NCI-H2081 treated with DMSO at 0.1 percent for 48 hours (cell line): Measurements from ENCODE around the gene LIX1.
"Not testable (repeated sequence)": the region's sequence is repeated elsewhere in the genome, so short reads cannot be mapped to it uniquely, and the experiment has no call there.

Experiments used
- DNase-seq: peaks from one replicate; lab custom pipeline; 2025; lab: John Stamatoyannopoulos, UW

LIX1 gene

DNA sequence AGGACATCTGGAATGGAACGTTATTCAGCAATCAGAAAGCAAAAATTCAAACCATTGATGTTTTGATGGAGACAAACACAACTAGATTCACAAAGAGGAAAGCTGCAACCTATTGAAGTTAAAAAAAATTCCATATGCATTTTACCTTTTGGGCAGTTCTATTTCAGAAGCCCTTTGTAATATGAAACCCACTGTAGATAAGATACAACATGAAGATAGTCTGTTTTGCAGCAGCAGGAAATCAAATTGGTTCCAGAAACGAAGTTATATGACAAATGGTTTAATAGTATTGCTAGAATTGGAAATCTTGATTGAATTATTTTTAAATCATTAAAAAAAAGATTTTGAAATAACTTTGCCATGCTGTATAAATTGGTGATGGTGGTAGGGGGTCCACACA is 872 bp downstream of the LIX1 start:
- DNase-seq: no peak

DNA sequence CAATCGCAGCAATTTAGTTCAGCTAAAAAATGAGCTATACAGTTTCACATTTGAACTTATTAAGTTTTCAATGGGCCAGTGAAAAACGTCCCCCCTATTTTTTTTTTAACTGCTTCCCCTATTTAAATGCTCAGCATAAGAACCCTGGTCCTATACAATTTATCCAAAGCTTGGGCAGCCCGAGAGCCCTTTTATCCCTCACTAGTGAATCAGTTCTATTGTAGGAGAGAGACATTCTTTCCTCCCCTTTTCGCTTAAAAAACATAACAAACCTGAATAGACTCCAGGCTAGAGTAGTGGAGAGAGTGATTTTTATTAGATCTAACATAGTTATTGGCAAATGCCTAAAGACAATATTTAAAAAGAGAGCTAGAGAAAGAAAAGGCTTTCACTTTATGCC is 1.4 kb downstream of the LIX1 start:
- DNase-seq: no peak

- not testable (repeated sequence) for DNase-seq
Measured at GRCh38 chr5:97140250-97140649, 2.2 kb downstream of the LIX1 start.

DNA sequence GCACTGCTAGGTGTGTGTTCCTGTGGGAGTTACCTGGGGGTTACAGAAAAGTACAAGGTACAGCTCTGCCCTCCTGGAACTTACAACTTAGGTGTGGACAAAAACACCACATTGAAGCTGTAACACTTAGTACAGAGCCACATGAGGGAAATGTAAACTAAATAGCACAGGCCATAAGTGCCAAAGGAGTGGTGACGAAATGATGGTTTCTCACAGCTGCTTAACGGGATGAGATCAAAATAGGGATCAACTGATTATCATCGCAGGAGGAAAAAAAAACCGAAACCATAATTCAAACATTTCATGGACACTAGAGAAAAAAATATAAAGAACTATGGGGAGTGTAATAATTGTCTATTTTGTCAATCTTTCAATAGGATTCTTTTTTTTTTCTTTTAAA is 5.9 kb downstream of the LIX1 start:
- no peak for DNase-seq

GRCh38 chr5:97135868-97136267 is 6.5 kb downstream of the LIX1 start:
- no peak for DNase-seq

GRCh38 chr5:97134634-97135033 is 7.8 kb downstream of the LIX1 start:
- DNase-seq: no peak

- no peak for DNase-seq
Measured at GRCh38 chr5:97133101-97133500, 9.3 kb downstream of the LIX1 start.

DNA sequence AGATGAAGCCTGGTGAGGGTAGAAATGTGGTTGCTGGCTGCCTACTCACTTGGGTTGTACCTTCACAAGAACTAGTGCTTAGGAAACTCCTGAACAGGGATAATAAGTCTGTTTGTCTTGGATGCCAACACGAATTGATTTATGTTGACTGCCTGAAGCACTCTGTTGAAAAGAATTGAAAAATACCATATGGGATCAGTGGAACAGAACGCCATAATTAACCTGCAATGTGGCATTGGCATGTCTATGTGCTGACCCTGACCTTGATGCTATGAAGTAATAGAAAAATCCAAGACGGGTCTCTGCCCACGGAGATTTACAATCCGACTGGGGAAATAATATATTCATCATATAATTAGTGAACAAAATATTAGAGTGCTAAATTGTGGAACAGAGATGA is 10.5 kb downstream of the LIX1 start:
- DNase-seq: no peak

- DNase-seq: no peak
Measured at GRCh38 chr5:97131139-97131710, 11.2 kb downstream of the LIX1 start.

DNA sequence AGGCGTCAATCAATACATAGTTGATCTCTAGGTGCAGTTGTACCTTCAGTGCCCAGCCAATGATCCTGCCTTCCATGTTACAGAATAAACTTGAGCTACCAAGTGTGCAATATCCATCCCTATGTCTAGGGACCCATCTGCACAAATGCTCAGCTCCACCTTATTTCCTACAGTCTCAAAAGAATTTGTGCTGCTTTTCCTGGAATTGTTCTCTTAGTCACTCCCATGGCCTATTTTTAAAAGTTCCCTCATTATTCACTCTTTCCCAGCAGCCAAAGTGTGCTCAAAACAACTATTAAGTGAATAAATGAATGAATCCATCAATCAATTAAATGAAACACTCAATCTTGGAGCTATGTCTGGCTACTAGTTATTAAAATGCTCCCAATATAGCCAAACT is 14.7 kb downstream of the LIX1 start:
- DNase-seq: no peak

DNA sequence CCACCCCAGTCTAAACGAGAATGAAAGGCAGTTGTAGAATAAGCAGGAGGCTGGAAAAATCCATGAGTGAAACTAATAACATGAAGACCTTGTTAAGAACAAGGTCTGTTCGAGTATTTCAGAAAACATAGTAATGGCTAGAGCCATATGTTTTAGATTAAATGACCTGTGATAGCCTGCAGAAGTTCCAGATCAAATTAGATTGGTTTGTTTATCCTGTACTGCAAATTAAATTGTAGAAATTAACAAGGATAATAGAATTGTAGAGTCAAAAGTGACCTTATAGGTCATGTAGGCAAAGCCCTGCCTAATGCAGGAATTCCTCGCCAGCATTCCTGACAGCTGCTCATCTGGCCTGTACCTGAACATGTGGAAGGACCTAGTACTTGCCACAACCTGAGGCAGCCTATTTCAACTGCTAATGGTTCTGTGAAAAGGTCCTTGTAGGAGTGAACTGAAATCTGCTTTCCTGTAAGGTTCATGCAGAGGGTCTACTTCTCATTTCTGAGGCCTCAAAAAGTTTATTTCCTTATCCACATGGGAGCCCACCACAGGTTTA is 17.2 kb downstream of the LIX1 start:
- DNase-seq: no peak

DNA sequence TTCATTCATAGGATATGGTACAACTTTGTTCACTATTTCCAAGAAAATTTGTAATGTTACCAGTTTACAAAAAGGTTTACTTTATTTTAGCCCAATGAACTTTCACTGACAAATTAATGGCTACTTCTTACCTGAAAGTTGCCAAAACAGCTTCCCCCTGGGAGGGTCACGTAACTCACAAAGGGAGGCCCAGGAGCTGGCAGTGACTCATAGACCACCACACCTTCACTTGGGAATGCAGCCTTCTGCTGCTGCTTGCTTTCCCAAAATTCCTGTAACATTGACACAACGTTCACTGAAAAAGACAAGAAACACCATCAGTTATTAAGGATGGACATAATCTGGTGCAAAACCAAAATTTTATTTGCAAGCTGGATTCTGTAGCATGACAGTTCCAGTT is 18.1 kb downstream of the LIX1 start:
- no peak for DNase-seq

DNA sequence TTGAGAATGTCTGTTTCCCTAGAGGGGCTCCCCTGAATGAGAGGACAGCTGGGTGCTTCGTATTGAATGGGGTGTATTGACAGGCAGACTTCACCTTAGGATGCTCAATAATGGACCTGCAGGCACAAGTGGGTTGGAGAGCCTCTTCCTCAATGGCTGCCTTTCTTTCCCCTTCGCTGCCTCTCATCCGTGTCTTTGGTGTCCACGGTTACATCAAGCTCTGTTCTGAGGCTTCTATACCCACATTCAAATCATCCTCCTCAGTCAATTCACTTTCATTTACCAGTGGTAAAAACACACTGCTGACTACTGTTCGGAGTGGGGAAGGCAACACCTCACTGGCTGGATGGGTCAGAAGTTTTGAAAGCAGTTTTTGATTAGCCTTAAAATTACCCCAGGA is 20.6 kb downstream of the LIX1 start:
- DNase-seq: no peak

GRCh38 chr5:97120195-97120594 is 22.2 kb downstream of the LIX1 start:
- DNase-seq: no peak

DNA sequence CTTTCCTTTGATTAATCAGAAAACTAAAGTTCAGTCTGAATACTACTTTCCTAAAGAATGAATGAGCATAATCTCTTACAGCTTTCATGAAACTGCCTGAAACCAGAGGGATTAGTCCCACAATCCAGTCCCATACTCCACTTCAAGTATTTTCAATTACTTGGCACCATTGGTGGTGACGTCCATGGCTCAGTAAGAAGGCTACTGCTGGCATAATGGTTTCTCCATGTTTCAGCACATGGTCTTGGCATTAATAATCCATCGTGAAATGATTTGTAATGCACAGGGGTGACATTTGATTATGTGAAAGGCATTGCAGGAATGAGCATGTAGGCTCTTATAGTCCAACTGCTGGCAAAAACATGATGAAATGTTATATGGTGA is 23.4 kb downstream of the LIX1 start:
- DNase-seq: no peak

- no peak for DNase-seq
Measured at GRCh38 chr5:97118261-97119006, 24.0 kb downstream of the LIX1 start.

- no peak for DNase-seq
Measured at GRCh38 chr5:97115932-97116331, 26.5 kb downstream of the LIX1 start.

GRCh38 chr5:97112230-97112629 is 30.2 kb downstream of the LIX1 start:
- DNase-seq: no peak

DNA sequence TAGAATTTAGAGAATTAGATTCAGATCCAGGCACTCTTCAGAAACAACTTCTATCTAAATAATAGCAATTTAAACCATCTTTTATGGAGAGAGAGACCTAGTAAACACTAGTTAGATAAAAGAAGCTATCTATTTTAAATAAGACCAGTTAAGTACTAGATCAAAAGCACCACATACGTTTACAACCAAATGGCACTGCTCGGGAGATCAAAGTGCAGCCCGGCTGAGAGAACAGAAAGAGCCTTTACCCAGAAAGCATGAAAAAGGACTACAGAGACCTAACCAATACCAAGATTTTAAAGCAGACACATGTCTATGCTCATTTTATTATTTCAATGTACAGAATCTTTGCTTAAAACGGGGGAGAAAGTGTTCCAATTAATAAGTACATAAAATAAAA is 30.8 kb downstream of the LIX1 start:
- DNase-seq: no peak

- no peak for DNase-seq
Measured at GRCh38 chr5:97111004-97111403, 31.4 kb downstream of the LIX1 start.

DNA sequence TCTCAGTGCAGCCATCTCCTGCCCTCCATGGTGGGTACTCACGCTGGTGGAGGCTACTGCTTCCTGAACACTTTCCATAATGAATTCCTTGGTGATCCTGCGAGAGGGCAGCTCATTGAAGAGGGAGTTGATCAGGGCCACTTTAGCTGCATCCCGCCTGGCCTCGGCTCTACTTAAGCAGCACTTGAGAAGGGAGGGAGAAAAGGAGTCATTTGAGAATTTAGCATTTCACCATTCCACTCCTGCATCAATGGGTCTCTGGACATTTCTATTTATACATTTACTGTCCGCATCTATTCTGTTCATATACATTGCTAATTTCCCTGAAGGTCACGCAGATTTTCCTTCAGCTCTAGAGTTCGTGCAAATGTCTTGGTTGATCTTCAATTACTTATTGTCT is 35.1 kb downstream of the LIX1 start:
- DNase-seq: no peak

DNA sequence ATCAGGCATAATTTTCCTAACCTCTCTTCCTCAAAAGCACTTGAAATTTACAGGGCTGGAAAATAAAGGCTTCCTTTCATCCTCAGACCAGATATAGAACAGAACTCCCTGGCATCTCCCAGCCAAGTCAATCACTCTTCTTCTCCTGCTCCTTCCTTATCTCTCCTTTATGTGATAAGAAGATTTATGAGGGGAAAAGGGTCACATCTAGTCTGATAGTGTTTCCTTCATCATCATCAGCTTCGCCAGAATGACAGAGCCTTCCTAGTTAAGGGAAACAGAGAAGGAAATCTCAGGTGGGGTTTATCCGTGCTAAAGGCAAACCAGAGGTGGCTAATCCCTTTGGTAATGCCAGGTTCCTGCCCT is 36.2 kb downstream of the LIX1 start:
- DNase-seq: no peak

DNA sequence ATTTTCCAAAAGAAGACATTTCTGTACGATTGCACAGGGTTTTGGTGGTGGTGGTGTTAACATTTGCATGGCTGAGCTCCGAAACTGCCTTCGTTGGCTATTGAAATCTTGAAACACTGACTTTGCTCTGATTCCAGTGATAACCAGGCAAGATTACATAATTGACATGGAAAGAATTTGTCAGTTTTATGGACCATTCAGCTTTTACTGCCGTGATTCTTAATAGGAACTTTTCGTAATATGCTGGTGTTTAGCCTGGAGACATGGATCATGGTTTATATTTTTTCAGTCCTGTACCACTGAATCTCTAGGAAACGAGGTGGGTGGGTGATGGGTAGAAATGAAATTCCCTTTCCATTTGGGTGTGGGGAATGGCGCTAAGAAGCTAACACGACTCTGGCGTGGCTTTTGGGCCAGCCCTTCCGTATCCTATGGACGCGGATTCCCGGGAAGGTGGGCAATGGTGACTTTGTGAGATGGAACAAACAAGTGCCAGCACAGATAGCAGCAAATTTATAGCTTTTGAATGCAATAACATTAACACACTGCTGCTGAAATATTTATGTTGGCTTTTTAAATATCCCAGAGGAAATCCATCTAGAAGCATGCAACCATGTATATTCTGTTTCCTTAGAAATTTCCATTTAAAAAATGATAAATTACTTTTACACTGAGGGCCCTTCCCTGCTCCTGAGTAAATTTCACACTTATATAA is 36.8 kb downstream of the LIX1 start:
- no peak for DNase-seq
